ENCODE measurements around the gene ZNF362.

GRCh38 chr1:33310702-33311101 is 54.4 kb downstream of the ZNF362 start:
- TF ChIP-seq EP300 (IDR thresholded peaks at IDR 0.05; ENCODE audit: low read depth in 2 of 2, low read length in 2 of 2) (no peak), EP300 (CRISPR knock-in tag; IDR thresholded peaks at IDR 0.05; ENCODE audit: borderline replicate concordance) (no peak), NONO (IDR thresholded peaks at IDR 0.05) (no peak), NONO (CRISPR knock-in tag; conservative IDR thresholded peaks at IDR 0.05) (no peak), EHMT2 (IDR thresholded peaks at IDR 0.05; ENCODE audit: borderline replicate concordance, low read depth, low read length) (no peak), FOXO4 (CRISPR knock-in tag; conservative IDR thresholded peaks at IDR 0.05) (no peak), GABPA (IDR thresholded peaks at IDR 0.05; ENCODE audit: low read depth, low read length) (no peak), GABPA (CRISPR knock-in tag; IDR thresholded peaks at IDR 0.05; ENCODE audit: low read depth) (no peak), CTCF (CRISPR knock-in tag; IDR thresholded peaks at IDR 0.05) (no peak), ZNF512 (CRISPR knock-in tag; IDR thresholded peaks at IDR 0.05) (no peak)

Data from HepG2 (cell line).